Stimulated activated CD4-positive, alpha-beta T cell treated with anti-CD3 and anti-CD28 coated beads, Interleukin-2, amount 100 ng/mL, for 4 hours (primary cell): ENCODE measurements around the gene PACS1.
"Not testable (repeated sequence)": the region's sequence is repeated elsewhere in the genome, so short reads cannot be mapped to it uniquely, and the experiment has no call there.

Experiments
- DNase-seq: peaks from one replicate; pipeline ENCODE4 v3.0.0-alpha.2; 2020; ENCODE audit warnings: low read depth

PACS1 gene

DNA sequence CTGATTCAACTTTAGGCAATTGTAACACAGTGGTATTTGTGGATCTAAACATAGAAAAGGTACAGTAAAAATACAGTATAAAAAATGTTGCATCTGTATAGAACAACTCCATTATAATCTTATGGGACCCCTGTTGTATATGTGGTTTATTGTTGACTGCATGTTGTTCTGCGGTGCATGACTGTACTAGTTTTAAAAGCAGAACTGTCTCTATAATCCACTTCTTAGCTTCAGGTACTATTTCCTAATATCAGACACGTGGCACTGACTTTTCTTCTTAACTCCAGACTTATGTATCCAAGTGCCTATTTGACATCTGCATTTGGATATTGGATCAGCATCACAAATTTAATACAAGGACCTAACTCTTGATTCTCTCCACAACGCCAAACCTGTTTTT lies 41.1 kb downstream of the PACS1 start:
- DNase-seq = no peak

DNA sequence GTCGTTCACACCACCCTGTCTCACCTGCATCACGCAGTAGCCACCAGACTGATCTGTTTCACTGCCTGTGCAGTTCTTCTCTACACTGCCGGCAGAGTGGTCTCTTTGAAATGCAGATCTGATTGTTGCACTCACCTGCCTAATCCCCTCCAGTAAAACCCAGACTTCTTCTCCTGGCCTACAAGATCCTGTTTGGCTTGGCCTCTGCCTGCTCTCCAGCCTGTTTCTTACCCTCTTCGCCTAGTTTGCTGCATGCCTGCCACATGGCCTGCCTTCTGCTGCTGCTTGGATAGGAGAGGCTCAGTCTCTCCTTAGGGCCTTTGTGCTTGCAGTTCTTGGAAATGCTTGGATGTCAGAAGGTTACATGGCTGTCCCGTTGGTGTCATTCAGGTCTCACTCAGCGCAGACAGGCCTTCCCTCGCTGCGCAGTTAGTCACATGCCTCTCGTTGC lies 42.0 kb downstream of the PACS1 start:
- DNase-seq = no peak

DNA sequence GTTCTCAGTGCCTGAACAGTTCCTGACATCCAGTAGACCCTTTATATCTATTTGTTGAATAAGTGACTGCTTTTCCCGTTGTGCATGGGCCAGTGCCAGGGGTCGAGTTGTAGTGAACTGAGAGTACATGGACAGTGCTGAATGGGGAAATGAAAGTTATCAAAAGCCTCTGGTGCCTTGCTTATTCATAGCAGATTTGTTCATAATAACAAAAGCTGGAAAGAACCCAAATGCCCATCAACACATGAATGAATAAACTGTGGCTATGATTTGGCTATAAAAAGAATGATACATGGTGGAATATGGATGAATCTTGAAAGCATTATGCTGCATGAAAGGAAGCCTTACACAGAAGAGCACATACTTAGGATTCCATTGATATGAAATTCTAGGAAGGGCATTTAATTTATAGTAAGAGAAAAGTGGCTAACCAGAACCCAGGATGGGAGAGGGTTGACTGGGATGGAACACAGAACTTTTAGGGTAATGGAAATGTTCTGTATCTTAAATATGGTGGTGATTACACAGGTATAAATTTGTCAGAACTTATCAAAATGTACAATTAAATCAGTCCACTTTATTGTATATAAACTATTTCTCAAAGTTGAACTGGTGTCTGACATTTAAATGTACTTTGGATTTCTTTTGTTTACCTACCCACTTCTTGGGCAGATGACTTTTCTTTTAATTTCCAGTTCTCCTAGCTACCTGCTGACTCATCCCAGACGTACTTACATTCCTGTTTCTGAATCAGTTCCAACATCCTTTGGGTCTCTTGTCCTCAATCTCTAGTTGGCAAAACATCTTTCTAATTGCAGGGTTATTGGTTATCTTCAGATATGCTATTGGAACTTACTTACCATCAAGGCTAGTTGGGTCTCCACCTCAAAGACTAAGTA lies 42.8 kb downstream of the PACS1 start:
- DNase-seq = no peak

DNA sequence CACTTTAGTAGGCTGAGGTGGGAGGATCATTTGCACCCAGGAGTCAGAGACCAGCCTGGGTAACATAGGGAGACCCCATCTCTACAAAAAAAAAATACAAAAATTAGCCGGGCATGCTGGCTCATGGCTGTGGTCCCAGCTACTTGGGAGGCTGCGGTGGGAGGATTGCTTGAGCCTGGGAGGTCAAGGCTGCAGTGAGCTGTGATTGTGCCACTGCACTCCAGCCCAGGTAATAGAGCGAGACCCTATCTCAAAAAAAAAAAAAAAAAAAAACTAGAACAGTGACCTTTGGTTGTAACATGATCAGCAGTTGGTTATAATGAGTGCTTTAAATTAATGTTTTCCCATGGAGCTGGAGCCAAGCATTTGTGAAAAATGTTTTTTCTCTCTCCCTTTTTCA lies 44.9 kb downstream of the PACS1 start:
- DNase-seq = not testable (repeated sequence)

DNA sequence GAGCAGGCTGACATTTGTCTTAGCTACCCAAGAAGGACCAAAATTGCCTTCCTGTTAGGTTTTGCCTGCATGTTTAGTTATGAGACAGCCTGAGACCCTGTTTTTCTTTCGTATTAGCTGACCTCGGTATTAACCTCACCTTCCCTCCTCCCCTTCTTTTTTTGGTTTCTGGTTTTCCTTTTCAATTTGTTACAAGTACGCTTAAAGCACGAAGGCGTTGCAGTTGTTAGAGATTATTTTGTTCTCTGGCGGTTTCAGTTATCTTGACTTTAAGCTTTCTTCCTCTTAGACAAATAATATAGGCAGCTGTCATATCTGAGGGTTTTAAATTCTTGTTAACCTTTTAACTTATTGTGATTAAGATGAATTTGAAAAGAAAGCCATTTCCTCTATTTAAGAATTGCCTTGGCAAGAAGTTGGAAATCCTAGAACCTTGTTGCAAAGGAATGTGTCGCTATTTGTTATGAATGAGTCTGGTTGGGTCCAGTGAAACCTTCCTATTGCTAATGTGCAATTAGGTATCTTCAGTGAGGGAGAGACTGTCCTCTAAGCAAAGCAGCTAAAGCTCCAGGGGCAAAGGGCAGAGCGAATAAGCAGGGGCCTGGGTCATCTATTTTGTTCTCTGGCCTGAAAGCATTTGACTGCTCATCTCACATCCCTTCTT lies 45.7 kb downstream of the PACS1 start:
- no peak for DNase-seq

DNA sequence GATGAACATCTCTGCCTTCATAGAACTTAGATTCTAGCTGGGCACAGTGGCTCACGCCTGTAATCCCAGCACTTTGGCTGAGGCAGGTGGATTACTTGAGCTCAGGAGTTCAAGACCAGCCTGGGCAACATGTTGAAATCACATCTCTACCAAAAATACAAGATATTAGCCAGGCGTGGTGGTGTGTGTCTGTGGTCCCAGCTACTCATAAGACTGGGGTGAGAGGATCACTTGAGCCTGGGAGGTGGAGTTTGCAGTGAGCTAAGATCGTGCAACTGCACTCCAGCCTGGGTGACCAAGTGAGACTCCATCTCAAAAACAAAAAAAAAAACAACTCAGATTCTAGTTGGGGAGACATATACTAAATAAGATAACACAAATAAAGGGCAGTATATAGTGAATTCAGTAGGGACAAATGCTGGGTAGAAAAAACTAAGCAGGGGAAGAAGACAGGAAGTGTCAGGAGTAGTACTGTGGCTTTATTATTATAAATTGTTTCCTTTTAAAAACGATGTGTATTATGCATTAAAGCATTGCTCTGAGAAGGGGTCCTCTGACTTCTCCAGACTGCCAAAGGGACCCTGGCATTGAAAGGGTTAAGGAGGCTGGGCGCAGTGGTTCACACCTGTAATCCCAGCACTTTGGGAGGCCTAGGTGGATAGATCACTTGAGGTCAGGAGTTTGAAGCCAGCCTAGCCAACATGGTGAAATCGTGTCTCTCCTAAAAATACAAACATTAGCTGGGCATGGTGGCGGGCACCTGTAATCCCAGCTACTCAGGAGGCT lies 46.7 kb downstream of the PACS1 start:
- no peak for DNase-seq

DNA sequence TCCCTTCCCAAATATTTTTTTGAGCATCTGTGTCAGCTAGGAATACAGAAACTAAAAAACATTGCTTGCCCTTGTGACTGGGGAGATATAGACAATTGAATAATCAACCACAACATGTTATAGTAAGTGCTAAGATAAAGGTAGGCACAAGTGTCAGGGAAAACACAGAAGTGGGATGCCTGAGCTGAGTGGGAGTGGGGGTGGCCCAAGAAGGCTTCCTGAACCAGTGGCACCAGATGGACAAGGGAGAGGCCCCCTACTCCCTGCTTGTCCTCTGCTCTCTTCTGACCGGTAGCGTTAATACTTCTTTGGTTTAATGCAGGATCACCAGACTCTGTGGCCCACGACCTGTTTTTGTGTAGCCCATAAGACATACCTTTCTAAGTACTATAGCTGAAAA lies 48.8 kb downstream of the PACS1 start:
- no peak for DNase-seq

DNA sequence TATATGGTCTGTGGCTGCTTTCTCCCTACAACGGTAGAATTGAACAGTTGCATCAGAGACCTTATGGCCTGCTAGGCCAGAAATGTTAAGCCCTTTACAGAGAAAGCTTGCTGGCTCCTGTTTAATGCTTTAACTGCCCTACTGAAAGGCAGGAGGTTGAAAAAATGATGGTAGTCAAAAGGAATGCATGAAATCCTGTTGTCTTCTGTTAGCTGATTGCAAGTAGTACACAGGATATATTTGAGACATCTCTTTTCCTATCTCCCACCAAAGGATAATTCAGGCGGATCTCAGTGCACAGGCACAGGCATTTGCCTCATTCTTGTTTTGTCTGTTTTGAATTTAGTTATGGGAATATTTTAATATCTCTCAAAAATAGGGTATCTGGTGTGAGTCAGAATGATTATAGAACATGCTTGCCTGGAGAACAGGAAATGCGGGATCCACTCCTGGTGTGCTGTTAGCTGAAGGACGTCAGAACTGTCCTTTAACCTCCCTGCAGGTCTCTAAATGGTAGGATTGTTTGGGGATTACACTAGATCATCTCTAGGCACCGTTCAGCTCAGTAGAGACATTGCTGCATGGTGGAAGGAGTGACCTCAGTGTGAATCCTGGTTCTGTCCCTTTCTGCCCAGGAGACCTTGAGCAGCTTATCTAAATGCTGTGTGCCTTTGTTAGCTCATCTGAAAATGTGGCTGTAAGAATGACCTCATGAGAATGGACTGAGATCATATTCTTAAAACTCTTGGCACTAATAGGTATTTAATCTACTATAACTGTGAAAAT lies 49.5 kb downstream of the PACS1 start:
- DNase-seq = no peak

DNA sequence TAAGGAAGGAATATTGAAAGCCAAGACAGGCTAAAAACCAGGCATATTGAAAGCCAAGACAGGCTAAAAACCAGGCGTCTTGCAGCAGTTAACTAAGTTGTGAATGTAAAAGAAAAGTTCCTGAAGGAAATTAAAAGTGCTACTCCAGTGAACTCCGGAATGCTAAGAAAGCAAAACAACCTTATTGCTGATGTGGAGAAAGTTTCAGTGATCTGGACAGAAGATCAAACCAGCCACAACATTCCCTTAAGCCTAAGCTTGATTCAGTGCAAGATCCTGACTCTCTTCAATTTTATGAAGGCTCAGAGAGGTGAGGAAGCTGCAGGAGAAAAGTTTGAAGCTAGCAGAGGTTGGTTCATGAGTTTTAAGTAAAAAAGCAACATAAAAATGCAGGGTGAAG lies 51.4 kb downstream of the PACS1 start:
- no peak for DNase-seq

DNA sequence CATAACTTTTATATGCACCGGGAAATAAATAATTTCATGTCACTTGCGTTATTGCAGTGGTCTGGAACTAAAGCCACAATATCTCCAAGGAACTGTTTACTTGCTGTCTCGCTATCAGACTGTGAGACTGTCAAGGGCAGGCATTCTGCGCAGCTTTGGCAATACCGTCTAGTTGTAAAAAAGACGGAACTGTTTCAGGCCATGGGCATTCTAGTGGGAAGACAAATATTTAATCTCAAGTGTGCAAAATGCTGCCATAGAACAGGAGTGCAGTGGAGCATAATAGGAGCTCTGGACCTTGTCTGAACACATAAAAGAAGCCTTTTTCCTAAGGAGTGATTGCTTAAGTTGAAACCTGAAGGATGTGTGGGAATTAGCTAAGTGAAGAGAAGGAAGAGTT lies 53.8 kb downstream of the PACS1 start:
- no peak for DNase-seq

DNA sequence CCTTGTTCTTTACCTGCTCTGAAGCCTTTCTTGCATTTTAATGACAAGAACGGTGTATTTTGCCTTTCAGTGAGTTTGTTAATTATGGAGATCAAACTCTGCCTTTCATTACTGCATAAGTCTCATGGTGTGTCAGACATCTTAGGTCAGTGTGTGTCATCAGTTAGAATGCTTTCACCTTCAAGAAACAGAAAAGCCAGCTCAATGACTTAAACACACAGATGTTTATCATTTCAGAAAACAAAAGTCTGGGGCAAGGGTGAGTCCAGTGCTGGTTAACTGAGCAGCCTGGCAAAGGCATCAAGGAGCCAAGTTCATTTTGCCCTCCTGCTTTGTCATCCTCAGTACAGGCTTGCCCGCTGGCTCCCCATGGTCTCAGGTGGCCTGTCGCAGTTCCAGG lies 54.5 kb downstream of the PACS1 start:
- DNase-seq = no peak

DNA sequence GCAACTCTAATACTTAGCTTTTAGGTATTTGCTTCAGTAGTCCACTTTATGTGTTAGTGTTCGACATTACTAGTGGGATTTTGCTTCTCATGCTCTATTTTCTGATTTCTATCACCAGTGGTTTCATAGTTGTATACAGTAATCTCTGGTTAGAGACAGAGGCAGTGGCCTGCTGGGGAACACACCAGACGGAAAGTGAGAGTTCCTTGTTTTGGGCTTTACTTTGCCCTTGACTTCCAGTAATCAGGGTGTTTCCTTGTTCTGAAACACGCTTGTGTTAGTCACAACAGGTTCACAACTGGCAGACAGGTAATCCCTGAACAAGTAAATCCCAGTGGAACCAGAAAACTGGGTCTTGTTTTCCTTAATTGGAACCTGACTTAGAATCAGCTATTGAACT lies 56.0 kb downstream of the PACS1 start:
- DNase-seq = no peak

DNA sequence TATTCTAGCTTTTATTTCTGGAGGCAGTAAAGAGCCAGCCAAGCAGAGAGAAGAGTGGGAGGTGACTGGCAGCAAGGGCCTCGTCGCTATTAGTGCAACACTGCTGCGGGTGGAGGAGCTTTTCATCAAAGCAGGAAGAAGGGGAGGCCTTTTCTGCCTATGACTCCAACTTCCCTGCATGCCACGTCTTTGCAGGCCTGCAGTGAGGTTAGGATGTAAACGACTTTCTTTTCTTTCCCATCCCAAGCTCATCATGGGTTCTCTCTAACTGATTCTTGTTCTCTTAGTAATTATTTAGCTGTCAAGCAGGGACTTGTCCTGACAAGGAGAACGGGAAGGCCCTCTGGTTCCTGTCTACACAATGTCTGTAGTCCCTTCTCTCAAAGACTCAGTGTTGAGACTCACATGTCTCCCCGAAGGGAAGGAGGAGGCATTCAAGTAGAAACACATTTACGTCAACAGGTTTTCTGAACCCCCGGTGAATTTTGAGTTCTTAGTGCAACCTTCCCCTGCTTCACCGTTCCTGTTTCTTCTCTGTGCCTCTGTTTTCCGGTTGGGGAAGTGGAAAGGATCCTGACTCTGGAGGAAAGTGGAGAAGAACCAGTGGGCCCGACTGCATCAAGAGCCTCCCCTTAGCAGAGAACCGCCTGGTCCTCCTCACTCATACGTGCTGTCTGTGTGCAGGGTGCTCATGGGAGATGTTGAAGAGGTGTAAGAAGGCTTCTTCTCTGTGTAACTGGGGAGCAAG lies 56.9 kb downstream of the PACS1 start:
- DNase-seq = peak; percentile 53

DNA sequence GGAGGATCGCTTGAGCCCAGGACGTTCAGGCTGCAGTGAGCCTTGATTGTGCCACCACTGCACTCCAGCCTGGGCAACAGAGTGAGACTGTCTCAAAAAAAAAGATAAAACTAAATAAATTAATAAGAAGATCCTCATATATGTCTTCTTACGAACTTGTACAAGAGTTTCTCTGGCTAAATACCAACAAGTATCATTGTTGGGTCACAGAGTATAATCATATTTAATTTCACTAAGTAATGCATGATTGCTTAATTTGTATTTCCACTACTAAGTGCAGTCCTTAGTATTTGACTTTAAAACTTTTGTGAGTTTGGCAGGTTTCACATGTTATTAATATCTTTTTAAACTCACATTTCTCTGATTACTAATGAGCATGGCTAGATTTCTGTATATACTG lies 60.9 kb downstream of the PACS1 start:
- DNase-seq = no peak

DNA sequence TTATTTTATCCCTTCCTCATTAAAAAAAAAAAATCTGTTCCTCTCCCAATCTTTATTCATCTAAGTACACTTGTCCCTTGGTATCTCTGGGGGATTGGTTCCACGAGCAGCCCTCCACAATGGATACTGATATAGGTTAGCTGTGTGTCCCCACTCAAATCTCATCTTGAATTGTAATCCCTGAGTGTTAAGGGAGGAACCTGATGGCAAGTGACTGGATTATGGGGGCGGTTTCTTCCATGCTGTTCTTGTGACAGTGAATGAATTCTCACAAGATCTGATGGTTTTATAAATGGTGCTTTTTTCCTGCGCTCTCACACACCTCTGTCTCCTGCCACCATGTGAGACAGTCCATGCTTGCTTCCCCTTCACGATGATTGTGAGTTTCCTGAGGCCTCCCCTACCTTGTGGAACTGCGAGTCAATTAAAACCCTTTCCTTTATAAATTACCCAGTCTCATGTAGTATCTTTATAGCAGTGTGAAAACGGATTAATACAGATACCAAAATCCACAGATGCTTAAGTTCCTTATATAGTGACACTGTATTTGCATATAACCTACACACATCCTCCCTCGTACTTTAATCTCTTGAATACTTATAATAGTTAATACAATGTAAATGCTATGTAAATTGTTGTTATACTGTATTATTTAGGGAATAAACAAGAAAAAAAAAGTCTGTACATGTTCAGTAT lies 62.0 kb downstream of the PACS1 start:
- DNase-seq = no peak

DNA sequence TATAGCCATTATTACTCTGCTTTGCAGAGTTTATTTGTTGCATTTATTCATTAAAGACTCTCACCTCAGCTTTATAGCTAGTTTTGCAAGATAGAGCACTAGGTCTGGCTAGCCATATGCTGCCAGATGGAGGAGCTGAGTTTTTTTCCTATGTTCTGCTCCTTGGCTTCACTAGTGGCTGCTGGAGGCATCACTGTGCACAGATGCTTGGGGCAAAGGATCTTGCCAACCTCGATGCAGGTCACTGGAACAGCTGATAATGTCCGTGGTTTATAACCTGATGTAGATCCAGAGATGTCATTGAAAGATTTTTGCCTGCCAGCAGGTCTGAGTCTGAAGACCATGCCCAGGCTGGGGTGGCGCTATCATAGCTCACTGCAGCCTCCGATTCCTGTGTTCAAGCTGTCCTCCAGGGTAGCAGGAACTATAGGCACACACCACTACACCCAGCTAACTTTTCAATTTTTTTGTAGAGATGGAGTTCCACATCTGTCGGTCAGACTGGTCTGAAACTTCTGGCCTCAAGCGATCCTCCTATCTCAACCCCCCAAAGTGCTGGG lies 63.2 kb downstream of the PACS1 start:
- no peak for DNase-seq

DNA sequence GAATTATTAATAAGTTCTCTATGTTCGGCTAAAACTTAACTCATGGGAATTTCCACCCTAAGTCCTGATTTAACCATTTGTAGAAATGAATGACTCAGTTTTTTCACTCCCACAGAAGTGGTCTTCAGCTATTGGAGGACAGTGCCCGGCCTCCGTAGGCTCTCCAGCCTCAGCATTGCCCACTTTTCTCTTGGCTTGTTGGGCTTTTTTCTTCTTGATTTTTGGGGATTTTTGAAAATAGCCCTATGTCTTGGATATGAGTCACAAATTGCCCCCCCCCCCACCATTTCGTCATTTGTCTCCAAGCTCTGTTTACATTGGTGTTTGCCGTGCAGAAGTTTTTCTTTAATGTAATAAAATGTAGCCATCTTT lies 66.7 kb downstream of the PACS1 start:
- DNase-seq = no peak

DNA sequence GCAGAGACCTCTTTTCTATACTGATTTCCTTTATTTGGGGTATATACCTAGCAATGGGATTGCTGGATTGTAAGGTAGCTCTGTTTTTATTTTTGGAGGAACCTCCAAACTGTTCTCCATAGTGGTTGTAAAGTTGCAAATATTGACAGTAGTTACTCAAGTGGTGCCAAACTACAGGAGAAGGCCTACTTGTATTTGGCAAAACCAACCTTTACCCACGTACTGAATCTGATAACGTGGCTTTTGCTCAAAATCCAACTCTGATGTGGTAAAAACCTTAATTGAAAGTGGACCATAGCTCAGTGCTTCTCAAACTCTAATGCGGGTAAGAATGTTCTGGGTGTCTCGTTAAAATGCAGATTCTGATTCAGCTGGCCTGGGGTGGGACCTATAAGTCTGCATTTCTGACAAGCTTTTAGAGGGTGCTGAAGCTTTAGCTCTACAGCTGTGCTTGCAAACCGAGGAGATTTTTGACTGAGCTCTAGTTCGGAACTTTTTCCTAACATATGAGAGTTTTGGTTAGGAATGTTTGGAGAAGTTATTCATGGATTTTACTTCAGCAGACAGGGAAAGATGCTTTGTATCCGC lies 69.8 kb downstream of the PACS1 start:
- DNase-seq = no peak

DNA sequence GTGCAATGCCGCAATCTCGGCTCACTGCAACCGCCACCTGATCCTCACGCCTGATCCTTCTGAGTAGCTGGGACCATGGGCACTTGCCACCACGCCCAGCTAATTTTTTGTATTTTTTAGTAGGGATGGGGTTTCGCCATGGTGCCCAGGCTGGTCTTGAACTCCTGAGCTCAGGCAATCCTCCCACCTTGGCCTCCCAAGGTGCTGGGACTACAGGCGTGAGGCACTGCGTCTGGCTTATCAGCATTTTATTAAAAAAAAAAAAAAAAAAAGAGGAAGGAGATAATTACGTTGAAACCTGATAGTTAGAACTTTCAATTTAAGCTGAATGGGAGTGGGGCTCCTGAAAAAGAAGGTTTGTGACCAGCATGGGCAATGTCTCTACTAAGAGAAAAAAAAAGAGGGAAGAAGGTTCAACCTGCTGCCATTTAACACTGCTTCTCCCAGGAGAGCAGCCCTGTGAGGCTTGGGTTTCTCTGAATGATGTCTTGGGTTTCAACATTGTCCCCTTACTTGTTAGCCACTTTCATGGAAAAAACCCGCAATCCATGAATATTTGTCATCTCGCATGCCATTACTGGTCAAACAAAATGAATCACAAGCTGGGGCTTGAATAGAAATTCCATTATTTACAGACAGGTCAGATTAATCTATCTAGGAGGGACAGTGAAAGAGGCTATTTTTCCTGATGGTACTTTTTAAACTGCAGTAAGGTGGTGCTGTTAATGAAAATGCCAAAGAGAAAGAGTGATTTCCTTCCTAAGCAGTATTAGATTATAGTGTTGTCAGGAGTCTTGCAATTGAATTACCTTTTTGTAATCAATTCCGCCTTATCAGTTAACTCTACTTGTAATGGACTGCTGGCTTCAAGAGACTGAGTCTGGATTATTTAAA lies 72.5 kb downstream of the PACS1 start:
- no peak for DNase-seq
